ENCODE results near the gene CBLC.
"Not testable (repeated sequence)": the region's sequence is repeated elsewhere in the genome, so short reads cannot be mapped to it uniquely, and the experiment has no call there.

The CBLC gene

GRCh38 chr19:44822670-44823372, 45.1 kb downstream of the CBLC start:
- Mint-ChIP-seq H3K4me3 (no peak overlapping the region), H3K27ac (no peak overlapping the region), H3K36me3 (ENCODE audit: low read depth) (no peaks in the 10 kb centered on the region), H3K9me3 (no peaks in the 10 kb centered on the region), H3K4me1 (no peaks in the 10 kb centered on the region), H3K27me3 (peaks cover 4% of the 10 kb centered on the region)
- no peak for DNase-seq
- no peak for ATAC-seq

- ATAC-seq, result no peak
- Mint-ChIP-seq H3K4me1 (no peaks in the 10 kb centered on the region), H3K36me3 (ENCODE audit: low read depth) (no peaks in the 10 kb centered on the region), H3K27ac (no peak overlapping the region), H3K9me3 (no peaks in the 10 kb centered on the region), H3K4me3 (no peak overlapping the region), H3K27me3 (peaks cover 4% of the 10 kb centered on the region)
- DNase-seq, result no peak
Observed at GRCh38 chr19:44823373-44823698, 45.6 kb downstream of the CBLC start.

- Mint-ChIP-seq H3K4me3 (no peak overlapping the region), H3K36me3 (ENCODE audit: low read depth) (no peaks in the 10 kb centered on the region), H3K27me3 (peaks cover 6% of the 10 kb centered on the region), H3K4me1 (no peaks in the 10 kb centered on the region), H3K9me3 (no peaks in the 10 kb centered on the region), H3K27ac (no peak overlapping the region)
- no peak for ATAC-seq
- no peak for DNase-seq
Observed at GRCh38 chr19:44824761-44825160, 47.1 kb downstream of the CBLC start.

- ATAC-seq; H3K36me3 Mint-ChIP-seq (ENCODE audit: low read depth); H3K4me3 Mint-ChIP-seq; H3K27ac Mint-ChIP-seq; H3K4me1 Mint-ChIP-seq; DNase-seq; H3K9me3 Mint-ChIP-seq: not testable (repeated sequence)
- peaks cover 12% of the 10 kb centered on the region for H3K27me3 Mint-ChIP-seq
Observed at GRCh38 chr19:44832875-44833274, 55.2 kb downstream of the CBLC start.

- ATAC-seq; H3K4me1 Mint-ChIP-seq; H3K9me3 Mint-ChIP-seq; H3K27ac Mint-ChIP-seq; DNase-seq; H3K36me3 Mint-ChIP-seq (ENCODE audit: low read depth); H3K4me3 Mint-ChIP-seq: not testable (repeated sequence)
- H3K27me3 Mint-ChIP-seq, result peaks cover 10% of the 10 kb centered on the region
Observed at GRCh38 chr19:44834399-44834798, 56.7 kb downstream of the CBLC start.

- DNase-seq (no peak), ATAC-seq (no peak)
- Mint-ChIP-seq H3K27me3 (peaks cover 2% of the 10 kb centered on the region), H3K36me3 (ENCODE audit: low read depth) (no peaks in the 10 kb centered on the region), H3K27ac (no peak overlapping the region), H3K4me1 (peaks cover 4% of the 10 kb centered on the region), H3K4me3 (no peak overlapping the region), H3K9me3 (no peaks in the 10 kb centered on the region)
Observed at GRCh38 chr19:44839276-44839675, 61.6 kb downstream of the CBLC start.

GRCh38 chr19:44840811-44841210, 63.1 kb downstream of the CBLC start:
- Mint-ChIP-seq H3K4me1 (peaks cover 14% of the 10 kb centered on the region), H3K27ac (no peak overlapping the region), H3K4me3 (no peak overlapping the region), H3K9me3 (no peaks in the 10 kb centered on the region), H3K27me3 (peaks cover 8% of the 10 kb centered on the region), H3K36me3 (ENCODE audit: low read depth) (no peaks in the 10 kb centered on the region)
- DNase-seq (no peak), ATAC-seq (no peak)

GRCh38 chr19:44841231-44841630, 63.5 kb downstream of the CBLC start:
- DNase-seq (no peak), ATAC-seq (no peak)
- Mint-ChIP-seq H3K27me3 (peaks cover 12% of the 10 kb centered on the region), H3K27ac (no peak overlapping the region), H3K36me3 (ENCODE audit: low read depth) (no peaks in the 10 kb centered on the region), H3K9me3 (no peaks in the 10 kb centered on the region), H3K4me3 (no peak overlapping the region), H3K4me1 (peaks cover 17% of the 10 kb centered on the region)

GRCh38 chr19:44845286-44845611, 67.6 kb downstream of the CBLC start:
- no peaks in the 10 kb centered on the region for H3K9me3 Mint-ChIP-seq
- no peaks in the 10 kb centered on the region for H3K36me3 Mint-ChIP-seq (ENCODE audit: low read depth)
- DNase-seq (no peak), ATAC-seq (no peak)
- H3K27ac Mint-ChIP-seq, result peak overlapping the region; percentile 63
- peaks cover 36% of the 10 kb centered on the region for H3K27me3 Mint-ChIP-seq
- peaks cover 26% of the 10 kb centered on the region for H3K4me1 Mint-ChIP-seq
- H3K4me3 Mint-ChIP-seq, result peak overlapping the region; percentile 83

GRCh38 chr19:44845612-44846454, 68.1 kb downstream of the CBLC start, which contains the start of gene NECTIN2:
Gene NECTIN2 (plus strand): TSS chr19:44846297. CDS start chr19:44846526, 229 bp downstream.
- H3K9me3 Mint-ChIP-seq, result no peaks in the 10 kb centered on the region
- no peaks in the 10 kb centered on the region for H3K36me3 Mint-ChIP-seq (ENCODE audit: low read depth)
- peak within 1 kb of the TSS; percentile 63 for H3K27ac Mint-ChIP-seq
- peak; percentile 65 for ATAC-seq
- peak; percentile 98 for DNase-seq
- H3K27me3 Mint-ChIP-seq, result peaks cover 36% of the 10 kb centered on the region
- peak within 1 kb of the TSS; percentile 83 for H3K4me3 Mint-ChIP-seq
- peaks cover 26% of the 10 kb centered on the region for H3K4me1 Mint-ChIP-seq

GRCh38 chr19:44846455-44847143, 68.9 kb downstream of the CBLC start:
- ATAC-seq, result no peak
- H3K27ac Mint-ChIP-seq, result no peak overlapping the region
- DNase-seq, result no peak
- peaks cover 39% of the 10 kb centered on the region for H3K27me3 Mint-ChIP-seq
- no peaks in the 10 kb centered on the region for H3K9me3 Mint-ChIP-seq
- H3K36me3 Mint-ChIP-seq (ENCODE audit: low read depth), result no peaks in the 10 kb centered on the region
- H3K4me1 Mint-ChIP-seq, result peaks cover 24% of the 10 kb centered on the region
- H3K4me3 Mint-ChIP-seq, result peak overlapping the region; percentile 83

GRCh38 chr19:44847144-44848035, 69.7 kb downstream of the CBLC start:
- H3K9me3 Mint-ChIP-seq, result no peaks in the 10 kb centered on the region
- no peak for ATAC-seq
- no peak overlapping the region for H3K27ac Mint-ChIP-seq

GRCh38 chr19:44848036-44848811, 70.5 kb downstream of the CBLC start:
- H3K9me3 Mint-ChIP-seq, result no peaks in the 10 kb centered on the region
- peaks cover 40% of the 10 kb centered on the region for H3K27me3 Mint-ChIP-seq
- no peak overlapping the region for H3K4me3 Mint-ChIP-seq
- peaks cover 23% of the 10 kb centered on the region for H3K4me1 Mint-ChIP-seq
- H3K36me3 Mint-ChIP-seq (ENCODE audit: low read depth), result no peaks in the 10 kb centered on the region
- no peak overlapping the region for H3K27ac Mint-ChIP-seq
- DNase-seq, result no peak
- ATAC-seq, result no peak

More at GRCh38 chr19:44847144-44848035, 69.7 kb downstream of the CBLC start:
- peak overlapping the region; percentile 83 for H3K4me3 Mint-ChIP-seq
- H3K4me1 Mint-ChIP-seq, result peaks cover 23% of the 10 kb centered on the region
- peaks cover 40% of the 10 kb centered on the region for H3K27me3 Mint-ChIP-seq
- no peak for DNase-seq
- H3K36me3 Mint-ChIP-seq (ENCODE audit: low read depth), result no peaks in the 10 kb centered on the region
